Activated CD4-positive, alpha-beta T cell treated with anti-CD3 and anti-CD28 coated beads for 4 hours (primary cell): Measurements from ENCODE around the gene CARD8.
"Not testable (repeated sequence)": the region's sequence is repeated elsewhere in the genome, so short reads cannot be mapped to it uniquely, and the experiment has no call there.

Experiments
- DNase-seq, 2 donors: peaks; one replicate each; pipeline ENCODE4 v3.0.0-alpha.2; 2020

Gene CARD8, protein sequence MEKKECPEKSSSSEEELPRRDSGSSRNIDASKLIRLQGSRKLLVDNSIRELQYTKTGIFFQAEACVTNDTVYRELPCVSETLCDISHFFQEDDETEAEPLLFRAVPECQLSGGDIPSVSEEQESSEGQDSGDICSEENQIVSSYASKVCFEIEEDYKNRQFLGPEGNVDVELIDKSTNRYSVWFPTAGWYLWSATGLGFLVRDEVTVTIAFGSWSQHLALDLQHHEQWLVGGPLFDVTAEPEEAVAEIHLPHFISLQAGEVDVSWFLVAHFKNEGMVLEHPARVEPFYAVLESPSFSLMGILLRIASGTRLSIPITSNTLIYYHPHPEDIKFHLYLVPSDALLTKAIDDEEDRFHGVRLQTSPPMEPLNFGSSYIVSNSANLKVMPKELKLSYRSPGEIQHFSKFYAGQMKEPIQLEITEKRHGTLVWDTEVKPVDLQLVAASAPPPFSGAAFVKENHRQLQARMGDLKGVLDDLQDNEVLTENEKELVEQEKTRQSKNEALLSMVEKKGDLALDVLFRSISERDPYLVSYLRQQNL

DNA sequence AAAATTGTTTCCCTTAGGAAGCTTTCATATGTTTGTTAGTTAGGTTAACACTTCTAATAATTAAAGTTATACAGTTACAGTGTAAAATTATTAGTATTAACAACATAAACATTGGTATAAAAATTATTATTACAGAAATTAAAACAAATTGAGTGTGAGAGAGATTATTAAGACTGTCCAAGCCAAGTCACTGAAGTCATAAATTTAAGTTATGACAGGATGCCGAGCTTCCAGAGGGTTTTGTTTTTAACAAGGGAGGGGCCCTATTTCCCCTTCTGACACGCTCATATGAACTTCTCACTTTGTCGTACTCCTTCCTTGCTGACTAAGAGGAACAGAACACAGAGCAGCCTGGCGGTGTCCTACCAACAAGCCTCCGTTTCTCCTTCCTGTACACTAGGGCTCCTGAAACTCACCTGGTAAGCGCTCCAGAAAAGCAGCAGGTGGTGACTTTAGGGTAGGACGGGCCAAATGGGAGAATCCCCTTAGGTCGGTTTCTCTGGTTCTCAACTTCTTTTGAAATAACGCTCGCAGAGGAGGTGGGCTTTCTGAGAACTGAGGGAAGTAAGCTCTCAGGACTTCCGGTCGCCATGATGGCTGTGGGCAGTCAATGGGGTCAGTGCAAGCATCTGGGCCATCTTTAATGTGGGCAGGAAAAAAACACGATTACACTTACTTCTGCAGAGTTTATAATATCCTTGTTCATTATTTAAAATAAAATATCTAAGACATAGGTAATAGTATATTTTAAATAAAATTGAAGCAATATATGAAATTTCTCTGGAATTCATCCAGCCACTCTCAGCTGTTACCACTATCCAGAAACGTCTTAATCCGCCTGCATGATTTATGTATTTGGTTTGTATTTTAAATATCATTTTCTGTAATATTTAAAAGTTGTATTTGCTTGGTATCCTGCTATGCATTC lies at the start of gene CARD8:
TSS of gene CARD8 (minus strand) at position 537 of the 928 bp plus-strand sequence. CDS start 14,892 bp downstream, outside the sequence.
- peak; percentile 71 to 79 for DNase-seq

DNA sequence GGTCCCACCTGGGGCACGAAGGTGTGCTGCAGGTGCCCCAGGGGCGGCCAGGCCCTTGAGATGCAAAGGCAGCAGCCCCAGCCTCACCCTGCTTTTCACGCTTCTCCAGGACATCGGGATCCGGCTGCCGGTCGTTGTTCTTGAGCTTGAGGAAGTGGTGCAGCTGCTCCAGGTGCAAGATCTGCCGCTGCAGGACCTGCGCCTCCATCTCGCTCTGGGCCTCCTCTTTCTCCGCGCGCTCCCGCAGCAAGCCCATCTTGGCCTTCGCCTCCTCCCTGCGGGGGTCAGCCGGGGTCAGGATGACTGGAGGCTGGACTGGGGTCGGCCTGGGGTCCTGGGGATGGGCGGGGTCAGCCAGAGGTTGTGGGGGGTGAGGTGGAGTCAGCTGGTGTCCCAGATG lies 48.2 kb upstream of the CARD8 start:
- no peak for DNase-seq

GRCh38 chr19:48303367-48303766 lies 47.7 kb upstream of the CARD8 start:
- no peak for DNase-seq

- no peak for DNase-seq
These were observed 46.9 kb upstream of the CARD8 start for GRCh38 chr19:48302600-48302959.

DNA sequence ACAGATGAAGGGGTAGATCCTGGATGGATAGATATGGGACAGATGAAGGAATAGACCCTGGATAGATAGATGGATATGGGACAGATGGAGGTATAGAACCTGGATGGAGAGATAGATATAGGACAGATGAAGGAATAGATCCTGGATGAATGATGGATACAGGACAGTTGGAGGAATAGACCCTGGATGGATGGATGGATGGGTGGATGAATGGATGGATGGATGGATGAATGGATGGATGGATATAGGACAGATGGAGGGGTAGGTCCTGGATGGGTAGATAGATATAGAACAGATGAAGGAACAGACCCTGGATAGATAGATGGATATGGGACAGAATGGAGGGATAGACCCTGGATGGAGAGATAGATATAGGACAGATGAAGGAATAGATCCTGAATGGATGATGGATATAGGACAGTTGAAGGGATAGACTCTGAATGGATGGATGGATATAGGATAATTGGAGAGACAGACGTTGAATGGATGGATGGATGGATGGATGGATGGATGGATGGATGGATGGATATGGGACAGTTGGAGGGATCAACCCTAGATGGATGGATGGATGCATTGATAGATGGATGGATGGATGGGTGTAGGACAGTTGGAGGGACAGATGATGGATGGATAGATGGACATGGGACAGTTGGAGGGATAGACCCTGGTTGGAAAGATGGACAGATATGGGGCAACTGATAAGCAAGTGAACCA lies 46.3 kb upstream of the CARD8 start:
- DNase-seq: no peak

- DNase-seq: no peak
These were observed 42.3 kb upstream of the CARD8 start for GRCh38 chr19:48297975-48298374.

- DNase-seq: no peak
These were observed 41.4 kb upstream of the CARD8 start for GRCh38 chr19:48296963-48297734.

DNA sequence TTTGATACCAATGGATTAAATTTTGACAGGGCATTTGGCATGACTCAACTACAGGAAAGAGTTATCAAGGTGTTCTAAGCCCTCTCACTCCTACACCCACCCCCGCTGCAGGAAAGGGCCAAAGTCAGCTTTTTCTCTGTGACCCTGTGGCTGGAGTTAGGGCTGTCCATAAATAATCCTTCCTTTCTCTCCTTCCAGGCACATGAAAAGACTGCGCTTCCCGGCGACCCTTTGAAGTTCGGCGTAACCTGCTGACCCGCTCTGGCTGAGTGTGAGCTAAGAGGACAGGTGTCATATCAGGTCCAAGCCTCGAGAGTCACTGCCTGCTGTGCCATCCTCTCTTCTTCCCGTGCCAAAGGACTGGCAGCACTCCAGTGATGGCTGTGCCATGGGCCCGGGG lies 39.7 kb upstream of the CARD8 start:
- no peak for DNase-seq

DNA sequence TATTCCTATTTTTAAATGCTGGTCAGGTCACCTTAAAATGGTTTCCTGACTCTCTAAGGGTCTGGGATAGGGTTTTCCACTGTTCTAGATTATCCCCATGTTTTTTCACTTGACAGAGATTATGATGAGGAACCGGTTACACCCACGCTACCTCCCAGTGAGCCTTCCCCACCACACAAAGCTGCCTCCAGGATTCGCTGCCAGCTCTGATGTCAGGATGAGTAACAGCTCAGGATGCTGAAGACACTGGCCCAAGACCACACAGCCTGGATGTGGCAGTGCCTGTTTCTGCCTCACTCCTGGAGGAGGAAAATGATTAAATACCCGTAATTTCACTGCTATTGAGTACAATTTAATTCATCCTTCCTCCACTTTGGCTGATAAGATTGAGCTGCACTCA lies 37.1 kb upstream of the CARD8 start:
- DNase-seq: no peak

- not testable (repeated sequence) for DNase-seq
These were observed 35.7 kb upstream of the CARD8 start for GRCh38 chr19:48291489-48291815.

DNA sequence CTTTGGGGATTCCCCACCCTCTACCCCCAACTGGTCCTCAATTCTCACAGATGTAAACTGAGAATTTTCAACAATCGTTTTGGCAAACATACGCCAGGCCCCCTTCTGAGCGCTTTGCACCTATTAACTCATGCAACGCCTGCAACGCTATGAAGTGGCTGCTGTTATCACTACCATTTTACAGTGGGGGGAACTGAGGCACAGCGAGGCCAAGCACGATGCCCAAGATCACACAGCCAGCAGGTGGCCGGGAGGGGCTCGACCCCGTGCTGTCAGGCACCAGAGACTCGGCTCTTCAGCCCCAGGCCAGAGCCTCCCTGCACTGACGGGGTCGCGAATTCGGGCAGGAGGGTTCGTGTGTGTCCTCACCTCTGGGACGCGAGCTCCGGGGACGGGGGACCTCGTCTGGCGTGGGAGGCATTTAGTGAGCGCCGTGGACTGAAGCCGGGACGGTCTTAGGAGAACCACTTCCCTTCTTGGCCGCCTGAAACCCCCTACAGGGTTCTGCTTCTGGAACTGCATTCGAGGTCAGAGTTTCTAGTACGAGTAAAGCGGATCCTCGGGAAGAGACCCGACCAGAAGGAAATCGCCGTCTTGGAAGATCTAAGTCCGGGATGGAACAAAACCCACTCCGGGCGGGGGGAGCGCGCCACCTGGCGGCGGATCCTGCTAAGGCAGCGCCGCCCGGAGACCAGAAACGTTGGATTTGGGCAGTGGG lies 35.2 kb upstream of the CARD8 start:
- DNase-seq: peak; percentile 52 to 62

DNA sequence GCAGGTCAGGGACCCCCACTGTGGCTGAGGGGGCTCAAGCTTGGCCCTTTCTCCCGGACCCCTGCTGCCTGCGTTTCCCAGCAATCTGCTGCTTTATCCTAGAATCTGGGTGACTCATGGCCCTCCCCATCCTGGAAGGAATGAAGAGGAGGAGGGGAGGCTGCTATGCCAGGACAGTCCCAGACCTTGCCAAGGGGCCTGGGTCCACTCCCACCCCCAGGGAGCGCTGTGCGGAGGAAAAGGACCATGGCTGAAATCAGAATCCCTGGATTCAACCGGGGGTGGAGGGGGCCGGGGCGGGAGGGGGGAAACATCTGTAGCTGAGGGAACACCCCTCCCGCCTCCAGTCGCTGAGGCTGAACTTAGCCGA lies 34.7 kb upstream of the CARD8 start:
- no peak for DNase-seq

- no peak for DNase-seq
These were observed 32.0 kb upstream of the CARD8 start for GRCh38 chr19:48287748-48288147.

DNA sequence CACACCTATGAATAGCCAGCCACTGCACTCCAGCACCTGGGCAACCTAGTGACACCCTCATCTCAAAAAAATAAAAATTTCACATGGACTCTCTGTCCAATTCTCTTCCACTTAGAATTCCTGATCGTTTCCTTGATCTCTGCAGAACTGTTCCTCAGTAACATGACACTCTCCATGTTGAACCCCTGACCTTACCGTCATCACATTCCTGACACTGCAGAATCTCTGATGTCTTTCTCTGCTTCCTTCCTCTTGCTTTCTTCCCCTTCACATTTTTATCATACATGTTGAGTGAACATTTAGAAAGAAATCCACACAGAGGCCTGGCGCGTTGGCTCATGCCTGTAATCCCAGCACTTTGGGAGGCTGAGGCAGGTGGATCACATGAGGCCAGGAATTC lies 29.2 kb upstream of the CARD8 start:
- no peak for DNase-seq

DNA sequence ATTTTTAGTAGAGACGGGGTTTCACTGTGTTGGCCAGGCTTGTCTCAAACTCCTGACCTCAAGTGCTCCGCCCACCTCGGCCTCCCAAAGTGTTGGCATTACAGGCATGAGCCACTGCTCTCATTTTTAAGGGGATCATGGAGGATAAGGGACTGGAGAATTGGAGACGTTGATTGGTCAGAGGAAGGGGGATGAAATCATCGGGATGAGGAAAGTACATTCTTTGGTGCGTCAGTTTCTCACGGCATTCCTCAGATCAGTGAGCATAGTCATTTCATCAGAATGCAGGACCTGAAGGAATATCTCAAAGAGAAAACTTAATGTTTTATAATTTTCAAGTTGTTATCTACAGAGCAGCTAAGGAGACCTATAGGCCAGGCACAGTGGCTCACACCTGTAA lies 28.2 kb upstream of the CARD8 start:
- no peak for DNase-seq

GRCh38 chr19:48279747-48280146 lies 24.0 kb upstream of the CARD8 start:
- DNase-seq: no peak

DNA sequence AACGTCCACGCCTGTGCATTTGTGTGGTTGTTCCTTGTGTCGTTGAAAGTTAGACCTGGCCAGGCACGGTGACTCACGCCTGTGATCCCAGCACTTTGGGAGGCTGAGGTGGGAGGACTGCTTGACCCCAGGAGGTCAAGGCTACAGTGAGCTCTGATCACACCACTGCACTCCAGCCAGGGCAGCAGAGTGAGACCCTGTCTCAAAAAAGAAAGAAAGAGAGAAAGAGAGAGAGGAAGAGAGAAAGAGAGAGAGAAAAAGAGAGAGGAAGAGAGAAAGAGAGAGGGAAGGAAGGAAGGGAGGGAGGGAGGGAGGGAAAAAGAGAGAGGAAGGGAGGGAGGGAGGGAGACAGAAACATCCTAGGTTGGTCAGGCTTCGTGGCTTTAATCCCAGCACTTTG lies 19.2 kb upstream of the CARD8 start:
- DNase-seq: no peak

DNA sequence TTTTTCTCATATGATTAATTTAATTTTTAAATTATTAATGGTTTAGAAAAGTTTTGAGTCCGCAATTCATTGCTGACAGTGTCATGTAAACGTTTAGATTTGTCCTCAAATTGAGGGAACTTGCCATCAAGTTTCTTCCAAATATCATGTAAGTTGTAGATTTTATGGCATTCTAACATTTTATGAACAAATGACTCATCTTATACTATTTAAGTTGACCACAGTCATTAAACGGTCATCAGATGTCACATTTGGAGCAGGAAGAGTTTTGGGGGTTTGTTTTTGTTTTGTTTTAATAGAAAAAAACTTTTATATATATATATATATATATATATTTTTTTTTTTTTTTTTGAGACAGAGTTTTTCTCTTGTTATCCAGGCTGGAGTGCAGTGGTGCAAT lies 18.5 kb upstream of the CARD8 start:
- no peak for DNase-seq

DNA sequence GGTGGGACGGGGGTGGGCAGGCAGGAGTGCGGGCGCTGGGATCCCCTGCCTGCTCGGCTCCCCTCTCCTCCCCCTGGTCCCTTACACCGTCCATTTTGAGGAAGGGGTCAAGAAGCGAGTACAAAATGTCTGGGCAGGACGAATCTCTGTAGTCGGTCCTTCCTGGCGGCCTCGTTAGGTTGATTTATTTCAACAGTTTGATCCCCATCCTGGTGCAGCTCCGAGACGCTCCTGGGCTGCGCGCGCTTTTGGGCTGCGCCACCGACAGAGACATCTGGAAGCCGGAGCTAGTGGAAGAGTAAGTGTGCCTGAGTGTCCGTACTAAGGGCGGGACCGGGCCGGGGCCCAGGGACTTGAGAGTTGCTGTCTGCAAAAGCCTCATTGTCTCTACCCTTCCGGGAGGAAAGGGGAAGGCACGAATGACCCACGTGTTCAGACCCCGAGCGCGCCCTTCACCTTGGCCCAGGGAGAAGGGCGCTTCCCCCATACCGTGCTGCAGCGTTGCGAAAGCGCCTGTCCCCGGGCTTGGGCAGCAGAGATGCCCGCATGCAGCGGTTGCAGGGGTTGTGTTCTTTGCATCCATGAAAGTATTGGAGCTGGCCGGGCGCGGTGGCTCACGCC lies 15.9 kb upstream of the CARD8 start:
- no peak for DNase-seq

- DNase-seq: not testable (repeated sequence)
These were observed 13.9 kb upstream of the CARD8 start for GRCh38 chr19:48269617-48270026.

- not testable (repeated sequence) for DNase-seq
These were observed 9.6 kb upstream of the CARD8 start for GRCh38 chr19:48265326-48265725.
